Stimulated activated effector memory CD8-positive, alpha-beta T cell treated with anti-CD3 and anti-CD28 coated beads, Interleukin-12 subunit alpha, Interleukin-12 subunit beta, amount 100 ng/mL, for 72 hours (primary cell): ENCODE results near the gene FHOD3.

Source experiments
- ATAC-seq: fragments of 150-1000 bp; cut with Tn5 transposase; 2 replicates; pipeline ENCODE4 v1.10.0; 2021
- DNase-seq, 2 donors: peaks; one replicate each; pipeline ENCODE4 v3.0.0; 2021 to 2022; ENCODE audit warnings: low spot score in 2 of 2
- H3K27ac Mint-ChIP-seq: one replicate; pipeline ENCODE4 v1.8.0; 2022; ENCODE audit warnings: mild to moderate bottlenecking, mixed read lengths
- H3K36me3 Mint-ChIP-seq: one replicate; pipeline ENCODE4 v1.8.0; 2022; ENCODE audit warnings: mild to moderate bottlenecking, mixed read lengths
- H3K4me1 Mint-ChIP-seq: one replicate; pipeline ENCODE4 v1.8.0; 2022; ENCODE audit warnings: mixed read lengths
- H3K4me3 Mint-ChIP-seq: one replicate; pipeline ENCODE4 v1.8.0; 2022; ENCODE audit warnings: mild to moderate bottlenecking, mixed read lengths
- H3K9me3 Mint-ChIP-seq: one replicate; pipeline ENCODE4 v1.8.0; 2022; ENCODE audit warnings: mixed read lengths

FHOD3 gene

GRCh38 chr18:36593641-36594040 is 296.1 kb downstream of the FHOD3 start:
- no peaks in the 10 kb centered on the region for H3K9me3 Mint-ChIP-seq
- no peaks in the 10 kb centered on the region for H3K36me3 Mint-ChIP-seq
- no peak for ATAC-seq
- no peak for DNase-seq
- no peak overlapping the region for H3K27ac Mint-ChIP-seq
- peaks cover 23% of the 10 kb centered on the region for H3K4me1 Mint-ChIP-seq
- no peak overlapping the region for H3K4me3 Mint-ChIP-seq

- H3K27ac Mint-ChIP-seq: no peak overlapping the region
Measured at GRCh38 chr18:36594621-36595020, 297.1 kb downstream of the FHOD3 start.

GRCh38 chr18:36595046-36595817 is 297.7 kb downstream of the FHOD3 start:
- no peaks in the 10 kb centered on the region for H3K36me3 Mint-ChIP-seq
- H3K4me1 Mint-ChIP-seq: peaks cover 13% of the 10 kb centered on the region
- peak; percentile 23 for ATAC-seq
- no peak overlapping the region for H3K27ac Mint-ChIP-seq
- no peak overlapping the region for H3K4me3 Mint-ChIP-seq
- H3K9me3 Mint-ChIP-seq: no peaks in the 10 kb centered on the region
- DNase-seq: no peak

More at GRCh38 chr18:36594621-36595020, 297.1 kb downstream of the FHOD3 start:
- ATAC-seq: no peak
- H3K4me3 Mint-ChIP-seq: no peak overlapping the region
- H3K36me3 Mint-ChIP-seq: no peaks in the 10 kb centered on the region
- DNase-seq: no peak
- H3K9me3 Mint-ChIP-seq: no peaks in the 10 kb centered on the region
- H3K4me1 Mint-ChIP-seq: peaks cover 15% of the 10 kb centered on the region

DNA sequence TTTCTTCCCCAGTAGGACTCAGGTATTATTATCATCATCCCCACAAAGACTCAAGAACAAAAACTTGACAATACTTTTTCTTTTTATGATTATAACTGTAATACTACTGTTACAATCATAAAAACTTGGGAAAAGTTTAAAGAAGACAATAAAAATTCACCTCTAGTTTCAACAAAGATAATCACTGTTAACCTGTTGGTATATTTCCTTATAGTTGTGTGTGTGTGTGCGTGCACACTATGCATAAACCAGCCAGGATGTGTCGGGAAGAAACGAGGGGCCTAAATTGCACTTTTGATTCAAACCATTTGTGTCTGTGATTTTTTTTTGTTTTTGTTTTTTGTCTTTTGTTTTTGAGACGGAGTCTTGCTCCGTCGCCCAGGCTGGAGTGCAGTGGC is 298.3 kb downstream of the FHOD3 start:
- no peak overlapping the region for H3K27ac Mint-ChIP-seq
- no peak overlapping the region for H3K4me3 Mint-ChIP-seq
- no peaks in the 10 kb centered on the region for H3K36me3 Mint-ChIP-seq
- ATAC-seq (no peak), DNase-seq (no peak)
- H3K9me3 Mint-ChIP-seq: no peaks in the 10 kb centered on the region
- H3K4me1 Mint-ChIP-seq: peaks cover 13% of the 10 kb centered on the region

DNA sequence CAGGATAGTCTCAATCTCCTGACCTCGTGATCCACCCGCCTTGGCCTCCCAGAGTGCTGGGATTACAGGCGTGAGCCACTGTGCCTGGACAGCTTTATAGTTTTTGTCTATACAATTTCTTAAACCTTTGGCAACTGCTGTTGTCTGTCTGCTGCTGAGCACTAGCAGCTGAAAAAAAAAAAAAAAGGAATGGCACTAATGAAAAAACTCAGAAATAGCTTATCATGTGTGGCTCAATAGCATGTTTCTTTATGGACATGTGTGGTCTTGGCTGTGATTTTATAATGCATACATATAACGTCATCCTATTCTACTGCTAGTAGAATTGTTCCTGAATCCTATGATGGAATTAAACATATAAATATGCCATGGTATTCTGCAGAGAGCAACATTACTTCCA is 300.1 kb downstream of the FHOD3 start:
- Mint-ChIP-seq H3K4me3 (no peak overlapping the region), H3K9me3 (no peaks in the 10 kb centered on the region), H3K27ac (no peak overlapping the region), H3K4me1 (peaks cover 6% of the 10 kb centered on the region), H3K36me3 (no peaks in the 10 kb centered on the region)
- ATAC-seq (no peak), DNase-seq (no peak)

GRCh38 chr18:36600548-36600947 is 303.0 kb downstream of the FHOD3 start:
- Mint-ChIP-seq H3K4me3 (no peak overlapping the region), H3K27ac (no peak overlapping the region), H3K36me3 (no peaks in the 10 kb centered on the region), H3K9me3 (no peaks in the 10 kb centered on the region), H3K4me1 (no peaks in the 10 kb centered on the region)
- DNase-seq: no peak
- no peak for ATAC-seq

- H3K4me1 Mint-ChIP-seq: no peaks in the 10 kb centered on the region
- no peak overlapping the region for H3K27ac Mint-ChIP-seq
- H3K36me3 Mint-ChIP-seq: no peaks in the 10 kb centered on the region
- no peaks in the 10 kb centered on the region for H3K9me3 Mint-ChIP-seq
- H3K4me3 Mint-ChIP-seq: no peak overlapping the region
- ATAC-seq (peak; percentile 21), DNase-seq (no peak)
Measured at GRCh38 chr18:36601316-36601715, 303.8 kb downstream of the FHOD3 start.

GRCh38 chr18:36602071-36602470 is 304.6 kb downstream of the FHOD3 start:
- no peak overlapping the region for H3K27ac Mint-ChIP-seq
- ATAC-seq (no peak), DNase-seq (no peak)
- H3K4me3 Mint-ChIP-seq: no peak overlapping the region
- H3K4me1 Mint-ChIP-seq: no peaks in the 10 kb centered on the region
- no peaks in the 10 kb centered on the region for H3K9me3 Mint-ChIP-seq
- H3K36me3 Mint-ChIP-seq: no peaks in the 10 kb centered on the region

DNA sequence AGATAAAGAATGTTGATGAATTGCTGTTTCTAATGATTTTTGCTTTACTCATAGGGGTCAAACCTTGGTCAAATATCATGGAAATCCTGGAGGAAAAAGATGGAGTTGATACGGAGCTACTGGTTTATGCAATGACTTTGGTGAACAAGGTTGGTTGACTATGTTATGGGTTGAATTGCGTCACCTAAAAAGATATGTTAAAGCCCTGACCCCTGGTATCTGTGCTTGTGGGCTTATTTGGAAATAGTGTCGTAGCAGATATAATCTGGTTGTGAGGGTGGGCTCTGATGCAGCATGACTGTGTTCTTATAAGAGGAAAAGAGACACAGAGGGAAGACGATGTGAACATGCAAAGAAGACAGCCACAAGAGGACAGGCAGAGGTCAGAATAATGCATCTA is 305.1 kb downstream of the FHOD3 start:
- Mint-ChIP-seq H3K36me3 (no peaks in the 10 kb centered on the region), H3K9me3 (no peaks in the 10 kb centered on the region), H3K4me1 (no peaks in the 10 kb centered on the region), H3K27ac (no peak overlapping the region), H3K4me3 (no peak overlapping the region)
- no peak for ATAC-seq
- DNase-seq: no peak

- Mint-ChIP-seq H3K4me1 (no peaks in the 10 kb centered on the region), H3K36me3 (no peaks in the 10 kb centered on the region), H3K27ac (no peak overlapping the region), H3K9me3 (no peaks in the 10 kb centered on the region), H3K4me3 (no peak overlapping the region)
- ATAC-seq: no peak
- DNase-seq: no peak
Measured at GRCh38 chr18:36608107-36608506, 310.6 kb downstream of the FHOD3 start.

DNA sequence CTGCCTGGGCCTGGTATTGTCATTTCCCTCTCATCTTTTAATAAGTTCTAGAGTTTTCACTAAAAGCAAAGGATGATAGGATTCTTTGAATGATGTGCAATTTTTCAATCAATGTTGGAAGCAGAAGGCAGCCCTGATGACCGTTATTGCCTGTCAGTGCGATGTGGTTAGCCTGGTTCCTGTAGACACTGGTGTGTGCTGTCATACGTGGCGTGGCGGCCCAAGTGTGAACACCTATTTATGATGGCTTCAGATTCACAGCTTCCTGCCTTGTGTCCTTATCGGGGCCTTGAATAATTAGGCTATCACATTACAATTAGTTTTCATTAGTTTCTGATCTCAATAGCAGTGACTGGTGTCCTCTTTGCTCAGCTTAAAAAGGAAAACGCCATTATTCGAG is 312.7 kb downstream of the FHOD3 start:
- Mint-ChIP-seq H3K9me3 (no peaks in the 10 kb centered on the region), H3K4me3 (no peak overlapping the region), H3K36me3 (no peaks in the 10 kb centered on the region), H3K4me1 (no peaks in the 10 kb centered on the region), H3K27ac (no peak overlapping the region)
- ATAC-seq (peak; percentile 45), DNase-seq (no peak)

- ATAC-seq (no peak), DNase-seq (no peak)
- Mint-ChIP-seq H3K4me3 (no peak overlapping the region), H3K4me1 (no peaks in the 10 kb centered on the region), H3K9me3 (no peaks in the 10 kb centered on the region), H3K27ac (no peak overlapping the region), H3K36me3 (no peaks in the 10 kb centered on the region)
Measured at GRCh38 chr18:36610661-36611060, 313.1 kb downstream of the FHOD3 start.

DNA sequence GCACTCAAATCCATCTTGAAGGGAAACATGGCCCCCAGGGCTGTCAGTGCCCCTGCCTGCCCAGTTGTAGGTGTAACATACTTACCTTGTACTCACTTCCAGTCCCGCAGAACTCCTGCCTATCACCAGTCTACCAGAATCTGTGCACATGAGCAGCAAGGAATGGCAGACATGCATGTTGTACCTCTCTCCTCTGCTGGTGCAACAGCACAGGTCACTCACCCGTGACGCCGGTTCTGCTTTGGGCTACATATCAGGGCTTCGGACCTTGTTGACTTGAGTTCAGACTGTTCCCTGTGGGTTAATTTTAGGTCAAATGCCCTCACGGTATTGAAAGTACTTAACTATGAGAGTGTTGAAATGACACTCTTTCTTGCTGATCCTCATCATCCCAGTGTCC is 315.6 kb downstream of the FHOD3 start:
- ATAC-seq (no peak), DNase-seq (no peak)
- Mint-ChIP-seq H3K36me3 (no peaks in the 10 kb centered on the region), H3K27ac (no peak overlapping the region), H3K4me3 (no peak overlapping the region), H3K4me1 (no peaks in the 10 kb centered on the region), H3K9me3 (no peaks in the 10 kb centered on the region)

DNA sequence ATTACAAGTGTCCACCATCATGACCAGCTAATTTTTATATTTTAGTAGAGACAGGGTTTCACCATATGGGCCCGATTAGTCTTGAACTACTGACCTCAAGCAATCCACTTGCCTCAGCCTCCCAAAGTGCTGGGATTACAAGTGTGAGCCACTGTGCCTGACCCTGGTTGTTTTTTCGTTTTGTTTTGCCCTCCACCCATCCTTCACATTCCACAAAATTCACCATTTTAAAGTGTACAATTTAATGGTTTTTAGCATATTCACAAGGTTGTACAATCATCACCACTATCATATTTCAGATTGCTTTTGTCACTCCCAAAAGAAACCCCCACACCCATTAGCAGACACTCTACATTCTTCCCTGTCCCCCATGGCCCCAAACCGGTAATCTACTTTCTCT is 316.3 kb downstream of the FHOD3 start:
- no peak for DNase-seq
- H3K36me3 Mint-ChIP-seq: no peaks in the 10 kb centered on the region
- no peak overlapping the region for H3K27ac Mint-ChIP-seq
- H3K9me3 Mint-ChIP-seq: no peaks in the 10 kb centered on the region
- ATAC-seq: no peak
- H3K4me3 Mint-ChIP-seq: no peak overlapping the region
- H3K4me1 Mint-ChIP-seq: no peaks in the 10 kb centered on the region

- H3K9me3 Mint-ChIP-seq: no peaks in the 10 kb centered on the region
- ATAC-seq: no peak
- DNase-seq: no peak
- H3K4me3 Mint-ChIP-seq: no peak overlapping the region
- no peak overlapping the region for H3K27ac Mint-ChIP-seq
- H3K36me3 Mint-ChIP-seq: no peaks in the 10 kb centered on the region
- no peaks in the 10 kb centered on the region for H3K4me1 Mint-ChIP-seq
Measured at GRCh38 chr18:36620788-36621187, 323.3 kb downstream of the FHOD3 start.

DNA sequence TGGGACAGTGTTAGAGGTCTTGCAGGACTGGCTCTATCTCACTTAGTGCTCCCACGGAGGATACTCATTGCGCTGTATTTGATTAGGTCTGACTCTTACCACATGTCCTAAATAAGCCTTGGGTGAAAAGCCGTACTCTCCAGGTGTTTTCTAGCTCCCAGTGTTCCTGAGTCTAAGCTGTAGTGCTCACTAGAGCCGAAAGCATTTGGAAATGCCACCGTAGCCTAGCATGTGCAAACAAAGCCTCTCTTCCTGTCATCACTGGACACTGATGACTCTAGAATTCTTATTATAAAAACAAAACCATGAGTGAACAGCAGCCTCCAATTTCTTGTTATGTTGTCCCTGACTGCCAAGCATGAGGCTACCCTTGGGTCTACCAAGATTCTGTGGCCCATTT is 325.1 kb downstream of the FHOD3 start:
- Mint-ChIP-seq H3K9me3 (no peaks in the 10 kb centered on the region), H3K27ac (no peak overlapping the region), H3K4me1 (no peaks in the 10 kb centered on the region), H3K4me3 (no peak overlapping the region), H3K36me3 (no peaks in the 10 kb centered on the region)
- no peak for ATAC-seq
- no peak for DNase-seq

DNA sequence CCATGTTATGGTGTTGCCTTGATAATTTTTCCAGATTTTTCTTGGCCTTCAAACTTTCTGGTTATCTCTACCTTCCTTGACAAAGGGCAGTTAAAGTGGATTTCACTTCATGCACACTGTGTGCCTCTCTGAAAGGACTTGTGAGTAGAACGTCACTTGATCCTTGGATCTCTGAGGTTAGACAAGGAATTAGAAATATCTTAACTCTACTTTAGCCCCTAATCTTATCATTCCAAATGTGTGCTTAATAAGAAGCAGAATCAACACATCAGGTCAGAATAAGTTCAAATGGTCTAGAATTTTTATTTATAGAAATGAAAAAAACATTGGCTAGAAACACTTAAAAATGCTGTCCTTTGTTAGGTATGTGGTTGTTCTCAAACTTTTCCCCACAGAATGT is 325.6 kb downstream of the FHOD3 start:
- H3K27ac Mint-ChIP-seq: no peak overlapping the region
- ATAC-seq: no peak
- no peaks in the 10 kb centered on the region for H3K36me3 Mint-ChIP-seq
- no peaks in the 10 kb centered on the region for H3K4me1 Mint-ChIP-seq
- no peaks in the 10 kb centered on the region for H3K9me3 Mint-ChIP-seq
- no peak for DNase-seq
- H3K4me3 Mint-ChIP-seq: no peak overlapping the region
